Kidney (tissue), 14 donors: ENCODE results near the gene HSPG2. TPM values are rescaled to one million over a fixed set of nuclear protein-coding genes. Genes with fewer than 3 reads are reported as not detected.

Experiments used
- DNase-seq, 5 donors: peaks; one replicate each; pipeline ENCODE4 v3.0.0-alpha.2; 2013 to 2020
- FAIRE-seq: peaks from 2 replicates; lab custom pipeline; 2012; peaks lifted over from hg19 to GRCh38; lab: Jason Lieb, UNC
- H3K27ac ChIP-seq, 2 donors: one replicate each; pipeline ENCODE4 v1.7.0; 2013; ENCODE audit warnings: low read depth in 2 of 2, low read length in 2 of 2, inconsistent platforms in 1 of 2
- H3K27me3 ChIP-seq: one replicate; pipeline ENCODE4 v1.7.1; 2013; ENCODE audit warnings: low read length, inconsistent platforms; ENCODE audit not compliant: control insufficient read depth, insufficient read depth
- H3K36me3 ChIP-seq, 3 donors: one replicate each; pipeline versions ENCODE4 v1.7.0 to v1.7.1; 2013; ENCODE audit warnings: low read length in 3 of 3, control low read depth in 1 of 3, inconsistent platforms in 1 of 3; ENCODE audit not compliant: insufficient read depth in 3 of 3, control insufficient read depth in 2 of 3
- H3K4me1 ChIP-seq, 3 donors: one replicate each; pipeline versions ENCODE4 v1.7.0 to v1.7.1; 2013; ENCODE audit warnings: low read length in 3 of 3, inconsistent platforms in 1 of 3, low read depth in 1 of 3; ENCODE audit not compliant: control insufficient read depth in 2 of 3, insufficient read depth in 2 of 3
- H3K4me3 ChIP-seq, 3 donors: one replicate each; pipeline versions ENCODE4 v1.7.0 to v1.8.1; 2013; ENCODE audit warnings: low read length in 3 of 3, control low read depth in 1 of 3, inconsistent platforms in 1 of 3
- H3K9ac ChIP-seq, 3 donors: one replicate each; pipeline versions ENCODE4 v1.7.0 to v1.7.1; 2013; ENCODE audit warnings: low read length in 3 of 3, control low read depth in 1 of 3, inconsistent platforms in 1 of 3
- H3K9me3 ChIP-seq, 3 donors: one replicate each; pipeline versions ENCODE4 v1.7.0 to v1.7.1; 2013; ENCODE audit warnings: low read length in 3 of 3, control low read depth in 1 of 3, inconsistent platforms in 1 of 3; ENCODE audit not compliant: control insufficient read depth in 2 of 3, insufficient read depth in 1 of 3
- intact Hi-C: fragments of 100-400 bp; cut with DNase I; formaldehyde crosslinking; loops from one replicate; pipeline ENCODE4 v1.11.1; 2022
- polyA plus RNA-seq: library from polyadenylated mRNA; stranded (reverse); fragments of 350-450 nt; fragmentation: Illumina TruSeq; extraction: RNeasy Lipid Tissue Mini Kit (QIAGEN cat#74804); gene quantifications from one replicate; pipeline ENCODE4 v1.2.3, GENCODE V29; 2014; ENCODE audit warnings: low read depth, low replicate concordance; ENCODE audit not compliant: insufficient read depth
- total RNA-seq: library from RNA; stranded (reverse); fragmentation: NEBNext Ultra II Directional; extraction: Animal tissue kit (Norgen Biotek cat#: 25700); gene quantifications from one replicate; pipeline ENCODE4 v1.2.1, GENCODE V29; 2021
- TF ChIP-seq, protein P1 (sequence below): IDR thresholded peaks from 3 replicates; pipeline ENCODE4 v1.5.1; 2012; ENCODE audit warnings: mild to moderate bottlenecking, moderate library complexity, borderline replicate concordance; ENCODE audit not compliant: insufficient read depth; ENCODE audit errors: extremely low read depth
- donor health status: control.
- donor health status: control.
- donor health status: control.
- donor health status: control.
- donor health status: control.
- donor health status: DM: yes; HTN: yes; CAD: no.
- donor health status: Normal renal cell carcinoma (clear cell type).

Gene HSPG2
- total and polyA plus RNA-seq, 2 donors from 2014 or later: 60.4 to 510 TPM

DNA sequence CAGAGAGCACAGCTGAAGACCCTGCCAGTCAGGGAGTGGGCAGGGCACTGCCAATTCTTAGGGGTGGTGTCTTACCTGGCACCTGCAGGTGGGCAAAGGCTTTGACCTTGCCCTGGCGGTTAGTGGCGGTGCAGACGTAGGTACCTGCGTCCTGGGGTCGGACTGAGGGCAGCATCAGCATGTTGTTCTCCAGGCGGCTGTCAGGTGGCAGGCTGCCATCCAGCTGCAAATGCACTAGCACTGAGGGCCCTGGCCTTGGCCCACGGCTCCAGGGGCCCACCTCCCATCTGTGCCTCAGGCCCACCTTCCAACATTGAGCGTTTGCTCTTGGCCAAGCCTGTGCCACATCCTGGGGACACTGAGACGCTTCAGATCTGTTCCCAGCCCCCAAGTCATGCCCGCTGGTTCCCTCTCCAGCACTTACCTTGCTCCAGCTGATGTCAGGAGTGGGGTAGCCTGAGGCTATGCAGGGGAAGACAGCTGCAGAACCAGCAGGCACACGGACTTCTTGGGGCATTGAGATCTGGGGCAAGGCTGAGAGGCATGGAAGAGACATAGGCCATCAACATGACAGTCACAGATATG is 103.6 kb downstream of the HSPG2 start:
- Histone ChIP-seq H3K4me1 (no peaks in the 10 kb centered on the region), H3K36me3 (peaks cover 8 to 24% (median 12%) of the 10 kb centered on the region in 3 donors), H3K9ac (no peak overlapping the region), H3K4me3 (no peak overlapping the region), H3K9me3 (peaks cover 0 to 9% (median 0%) of the 10 kb centered on the region in 3 donors), H3K27me3 (no peaks in the 10 kb centered on the region), H3K27ac (no peak overlapping the region)
- intact Hi-C loops: no loop called here
- FAIRE-seq: no peak
- TF ChIP-seq, protein P1, sequence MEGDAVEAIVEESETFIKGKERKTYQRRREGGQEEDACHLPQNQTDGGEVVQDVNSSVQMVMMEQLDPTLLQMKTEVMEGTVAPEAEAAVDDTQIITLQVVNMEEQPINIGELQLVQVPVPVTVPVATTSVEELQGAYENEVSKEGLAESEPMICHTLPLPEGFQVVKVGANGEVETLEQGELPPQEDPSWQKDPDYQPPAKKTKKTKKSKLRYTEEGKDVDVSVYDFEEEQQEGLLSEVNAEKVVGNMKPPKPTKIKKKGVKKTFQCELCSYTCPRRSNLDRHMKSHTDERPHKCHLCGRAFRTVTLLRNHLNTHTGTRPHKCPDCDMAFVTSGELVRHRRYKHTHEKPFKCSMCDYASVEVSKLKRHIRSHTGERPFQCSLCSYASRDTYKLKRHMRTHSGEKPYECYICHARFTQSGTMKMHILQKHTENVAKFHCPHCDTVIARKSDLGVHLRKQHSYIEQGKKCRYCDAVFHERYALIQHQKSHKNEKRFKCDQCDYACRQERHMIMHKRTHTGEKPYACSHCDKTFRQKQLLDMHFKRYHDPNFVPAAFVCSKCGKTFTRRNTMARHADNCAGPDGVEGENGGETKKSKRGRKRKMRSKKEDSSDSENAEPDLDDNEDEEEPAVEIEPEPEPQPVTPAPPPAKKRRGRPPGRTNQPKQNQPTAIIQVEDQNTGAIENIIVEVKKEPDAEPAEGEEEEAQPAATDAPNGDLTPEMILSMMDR: no peak
- DNase-seq: peak in 1 of 5 donors; percentile 48

DNA sequence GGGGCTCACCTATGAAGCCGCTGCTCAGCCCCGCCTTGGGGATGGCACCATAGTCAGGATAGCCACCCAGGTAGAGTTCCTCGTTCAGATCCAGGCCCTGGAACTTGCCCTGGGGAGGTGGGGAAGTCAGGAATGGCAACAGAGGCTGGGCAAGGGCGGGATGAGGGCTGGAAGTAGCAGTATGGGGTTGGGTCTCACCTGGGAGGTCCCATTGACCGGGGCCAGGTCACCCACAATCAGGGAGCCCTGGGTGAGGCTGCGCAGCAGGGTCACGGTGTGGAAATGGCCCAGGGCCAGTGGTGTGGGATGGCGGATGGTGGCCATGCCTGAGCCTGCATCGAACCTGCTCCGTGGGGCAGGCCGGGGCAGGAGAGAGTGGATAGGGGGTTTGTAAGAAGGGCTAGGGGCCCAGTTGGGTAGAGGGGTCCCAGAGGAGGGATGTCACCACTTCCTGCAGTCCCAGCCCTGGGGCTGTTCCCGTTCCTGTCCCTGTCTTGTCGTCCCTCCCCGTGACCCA is 105.6 kb downstream of the HSPG2 start:
- FAIRE-seq: no peak

DNA sequence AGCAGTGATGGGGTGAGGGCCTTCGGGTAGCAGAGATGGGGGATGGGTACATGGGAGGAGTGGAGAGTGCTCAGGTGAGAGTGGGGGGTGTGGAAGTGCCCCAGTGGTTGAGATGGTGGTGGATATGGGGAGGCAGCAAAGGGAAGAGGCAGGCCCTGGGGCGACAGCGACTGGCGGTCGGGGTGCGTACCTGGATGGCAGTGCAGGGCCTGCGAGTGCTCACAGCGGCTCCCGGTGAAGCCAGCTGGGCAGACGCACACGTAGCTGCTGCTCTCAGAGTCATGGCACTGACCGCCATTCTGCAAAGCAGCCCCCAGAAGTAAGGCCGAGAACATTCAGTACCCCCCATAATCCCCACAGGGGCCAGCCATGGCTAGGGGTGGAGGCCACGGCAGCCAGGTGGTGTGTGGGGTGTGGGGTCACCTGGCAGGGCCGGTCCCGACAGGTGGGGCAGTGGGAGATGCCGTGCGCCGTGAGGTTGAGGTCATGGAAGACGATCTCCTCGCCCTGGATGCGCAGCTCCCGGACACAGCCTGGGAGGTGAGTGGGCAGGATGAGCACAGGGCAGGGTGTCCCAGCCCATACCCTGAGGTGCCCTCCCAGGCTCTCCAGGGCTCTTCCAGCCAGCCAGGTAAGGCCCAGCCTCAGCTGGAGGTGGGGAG is 106.2 kb downstream of the HSPG2 start:
- peaks cover 12 to 31% (median 14%) of the 10 kb centered on the region in 3 donors for H3K36me3 ChIP-seq
- H3K27me3 ChIP-seq: no peaks in the 10 kb centered on the region
- no peak overlapping the region for H3K27ac ChIP-seq
- FAIRE-seq: no peak
- no peak overlapping the region for H3K9ac ChIP-seq
- H3K9me3 ChIP-seq: peaks cover 0 to 9% (median 0%) of the 10 kb centered on the region in 3 donors
- intact Hi-C loops: no loop called here
- no peak overlapping the region for H3K4me3 ChIP-seq
- DNase-seq: peak in 1 of 5 donors; percentile 53
- H3K4me1 ChIP-seq: no peaks in the 10 kb centered on the region
- TF ChIP-seq, protein P1: no peak

More for the DNA sequence above, 105.6 kb downstream of the HSPG2 start:
- H3K9ac ChIP-seq: no peak overlapping the region
- no peaks in the 10 kb centered on the region for H3K4me1 ChIP-seq
- no peaks in the 10 kb centered on the region for H3K27me3 ChIP-seq
- peaks cover 12 to 31% (median 14%) of the 10 kb centered on the region in 3 donors for H3K36me3 ChIP-seq
- H3K9me3 ChIP-seq: peaks cover 0 to 9% (median 0%) of the 10 kb centered on the region in 3 donors
- H3K4me3 ChIP-seq: no peak overlapping the region
- TF ChIP-seq, protein P1: no peak
- DNase-seq: peak in 1 of 5 donors; percentile 66
- intact Hi-C loops: no loop called here
- no peak overlapping the region for H3K27ac ChIP-seq
